Omental fat pad (tissue), 4 donors: Measurements from ENCODE around the gene NFATC1. TPM values are rescaled to one million over a fixed set of nuclear protein-coding genes. Genes with fewer than 3 reads are reported as not detected.

Experiments used
- ATAC-seq: fragments of 150-250 bp; one replicate; pipeline ENCODE4 v1.9.1; 2016; ENCODE audit warnings: mild to moderate bottlenecking, moderate library complexity; ENCODE audit not compliant: low FRiP score
- DNase-seq: peaks from one replicate; pipeline ENCODE4 v3.0.0-alpha.2; 2019; ENCODE audit warnings: low spot score
- CTCF ChIP-seq, 3 donors: fragments of 450-650 bp; IDR thresholded peaks; one replicate each; pipeline ENCODE4 v1.5.1; 2016 to 2017; ENCODE audit warnings: antibody characterized with exemption in 3 of 3, mild to moderate bottlenecking in 3 of 3, moderate library complexity in 2 of 3
- total RNA-seq, 4 donors: library from RNA; depleted of rRNA; stranded (reverse); fragments of >200 nt; gene quantifications; one replicate each; pipeline ENCODE4 v1.1.0, GENCODE V29; 2016

The NFATC1 gene
- total RNA-seq, 4 donors from 2014 or later, result 10.7 to 57.4 (median 19.1) TPM

DNA sequence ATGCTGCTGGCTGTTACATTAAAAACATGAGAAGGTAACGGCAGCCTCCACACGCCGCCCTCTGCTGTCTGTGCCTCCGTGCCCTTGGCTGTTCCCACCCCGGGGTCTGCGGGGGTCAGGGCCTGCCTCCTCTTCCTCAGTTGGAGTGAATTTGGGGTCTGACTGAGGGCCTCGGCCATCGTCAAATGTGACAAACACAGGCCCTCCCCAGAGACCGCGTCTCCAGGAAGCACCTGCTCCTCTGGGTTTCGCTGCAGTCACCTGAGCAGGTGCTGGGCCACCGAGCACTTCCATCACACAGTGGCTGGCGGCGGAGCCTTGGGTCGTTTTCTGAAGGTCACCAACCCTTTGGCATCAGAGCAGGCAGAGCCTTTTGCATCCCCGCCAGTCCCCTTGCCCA, 70.9 kb downstream of the NFATC1 start:
- ATAC-seq (no peak), DNase-seq (no peak)
- TF ChIP-seq CTCF (IDR thresholded peaks at IDR 0.05), result no peak

DNA sequence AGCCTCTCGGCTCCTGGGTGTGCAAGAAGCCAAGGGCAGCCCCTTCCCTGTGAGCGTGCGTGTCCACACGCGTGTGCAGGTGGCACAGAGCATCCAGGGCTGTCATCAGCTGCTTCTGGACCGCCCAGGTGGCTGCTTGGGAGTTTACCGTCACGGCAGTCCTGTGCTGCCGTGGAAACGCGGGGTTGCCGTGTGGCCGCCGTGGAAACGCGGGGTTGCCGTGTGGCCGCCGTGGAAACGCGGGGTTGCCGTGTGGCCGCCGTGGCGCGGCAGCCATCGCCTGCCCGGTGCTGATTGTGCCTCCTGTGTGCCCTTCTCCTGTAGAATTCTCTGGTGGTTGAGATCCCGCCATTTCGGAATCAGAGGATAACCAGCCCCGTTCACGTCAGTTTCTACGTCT, 71.4 kb downstream of the NFATC1 start:
- no peak for TF ChIP-seq CTCF (IDR thresholded peaks at IDR 0.05)
- no peak for ATAC-seq
- no peak for DNase-seq

GRCh38 chr18:79468119-79468789, 72.5 kb downstream of the NFATC1 start:
- ATAC-seq (no peak), DNase-seq (no peak)
- TF ChIP-seq CTCF (IDR thresholded peaks at IDR 0.05), result no peak

DNA sequence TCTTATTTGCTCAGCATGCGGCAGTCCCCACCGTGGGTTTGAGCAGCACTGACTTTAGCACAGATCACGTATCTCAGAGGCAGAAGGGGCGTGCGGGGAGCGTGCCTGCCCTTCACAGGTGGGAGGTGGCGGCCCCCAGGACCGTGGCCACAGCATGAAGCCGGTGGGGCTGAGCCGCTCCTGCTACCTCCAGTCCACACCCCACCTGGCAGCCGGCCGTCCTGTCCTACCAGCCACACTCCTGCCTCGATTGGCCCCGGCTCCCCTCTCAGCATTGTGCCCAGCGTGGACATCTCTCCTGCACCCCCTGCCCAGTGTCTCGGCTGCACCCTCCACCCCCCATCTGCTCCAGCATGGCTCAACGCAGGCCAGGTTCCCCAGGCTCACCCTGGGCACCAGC, 73.6 kb downstream of the NFATC1 start:
- TF ChIP-seq CTCF (IDR thresholded peaks at IDR 0.05), result no peak
- no peak for DNase-seq
- ATAC-seq, result no peak

DNA sequence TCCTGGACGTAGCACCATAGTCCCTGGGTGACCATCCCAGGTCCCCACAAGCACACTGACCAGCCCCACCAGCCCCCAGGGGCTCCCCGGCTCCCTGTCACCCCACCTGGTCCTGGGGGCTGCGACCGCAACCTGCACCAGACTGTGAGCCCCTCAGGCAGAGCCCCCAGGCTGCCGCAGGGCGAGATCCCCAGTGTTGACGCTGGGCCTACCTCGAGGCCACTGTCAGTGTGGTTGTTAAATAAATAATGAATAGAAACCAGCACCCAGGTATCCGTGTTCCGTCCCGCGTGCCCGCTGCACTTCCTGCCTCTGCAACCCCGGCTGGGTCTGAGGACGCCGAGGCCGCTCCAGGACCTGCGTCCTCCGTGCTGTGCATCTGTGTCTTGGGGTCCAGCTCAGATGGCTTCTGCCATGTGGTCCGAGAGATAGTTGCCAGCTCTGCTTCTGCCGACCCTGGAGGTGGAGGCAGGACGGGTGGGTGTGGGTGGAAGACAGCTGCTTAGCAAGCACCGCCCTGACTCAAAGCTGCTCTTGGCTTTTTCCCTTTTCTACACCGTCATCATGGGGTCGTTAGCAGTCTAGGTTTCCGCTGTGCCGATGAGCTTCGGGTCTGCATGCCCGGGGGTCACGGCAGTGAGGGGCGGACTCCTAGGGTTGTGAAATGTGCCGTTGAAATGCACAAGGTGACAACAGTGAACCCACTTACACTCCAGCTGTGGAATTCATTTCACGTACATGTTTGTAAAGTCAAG, 74.2 kb downstream of the NFATC1 start:
- no peak for DNase-seq
- ATAC-seq, result no peak
- TF ChIP-seq CTCF (IDR thresholded peaks at IDR 0.05), result no peak

DNA sequence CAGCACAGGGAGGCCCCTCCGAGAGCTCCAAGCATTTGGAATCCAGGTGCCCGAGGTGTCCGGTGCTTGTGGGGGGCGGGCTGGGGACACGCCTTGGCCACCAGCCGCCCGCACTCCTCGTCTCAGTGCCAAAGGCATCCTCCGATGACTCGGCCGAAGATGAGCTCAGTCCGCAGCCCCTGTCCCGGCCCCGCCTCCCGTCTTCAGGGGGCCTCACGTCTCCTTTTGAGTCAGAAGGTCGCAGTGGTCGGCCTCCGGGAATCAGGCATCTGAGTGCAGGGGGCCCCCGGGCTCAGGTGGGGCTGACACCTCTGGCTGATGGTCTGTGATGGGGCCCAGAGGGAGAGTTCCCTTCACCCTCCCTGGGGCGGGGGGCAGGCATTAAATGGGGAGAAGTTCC, 74.8 kb downstream of the NFATC1 start:
- no peak for ATAC-seq
- no peak for TF ChIP-seq CTCF (IDR thresholded peaks at IDR 0.05)
- no peak for DNase-seq

GRCh38 chr18:79471046-79471445, 75.3 kb downstream of the NFATC1 start:
- DNase-seq, result no peak
- no peak for ATAC-seq
- TF ChIP-seq CTCF (IDR thresholded peaks at IDR 0.05), result no peak
